KMS-11 (cell line): ENCODE data around the gene HOXA3.

Experiments used
- H2AFZ ChIP-seq: fragments of 200-600 bp; sonication (generic); 2 replicates; pipeline ENCODE4 v1.6.1; 2016; ENCODE audit warnings: antibody characterized with exemption, mixed run types, low read depth
- H3K27ac ChIP-seq: fragments of 200-600 bp; sonication (generic); 2 replicates; pipeline ENCODE4 v1.6.1; 2016; ENCODE audit warnings: mild to moderate bottlenecking, mixed run types
- H3K27me3 ChIP-seq: fragments of 200-600 bp; sonication (generic); 2 replicates; pipeline ENCODE4 v1.6.1; 2017; ENCODE audit warnings: mild to moderate bottlenecking, low read depth, mixed run types, moderate library complexity; ENCODE audit not compliant: insufficient read depth
- H3K36me3 ChIP-seq: fragments of 200-600 bp; sonication (generic); 2 replicates; pipeline ENCODE4 v1.6.1; 2017; ENCODE audit warnings: mild to moderate bottlenecking, mixed run types; ENCODE audit not compliant: insufficient read depth
- H3K4me1 ChIP-seq: fragments of 200-600 bp; sonication (generic); 2 replicates; pipeline ENCODE4 v1.6.1; 2016; ENCODE audit warnings: mild to moderate bottlenecking, low read depth, mixed run types; ENCODE audit not compliant: poor library complexity, severe bottlenecking
- H3K4me2 ChIP-seq: fragments of 200-600 bp; sonication (generic); 2 replicates; pipeline ENCODE4 v1.7.0; 2016; ENCODE audit warnings: mild to moderate bottlenecking, mixed run types
- H3K4me3 ChIP-seq: fragments of 200-600 bp; sonication (generic); IDR thresholded peaks from 2 replicates; pipeline ENCODE4 v1.6.1; 2017; ENCODE audit warnings: low read depth, low read length, mixed read lengths; ENCODE audit not compliant: insufficient read depth
- H3K79me2 ChIP-seq: fragments of 200-600 bp; sonication (generic); 2 replicates; pipeline ENCODE4 v1.6.1; 2016; ENCODE audit warnings: low read depth, mixed run types; ENCODE audit not compliant: insufficient read depth
- H3K9ac ChIP-seq: fragments of 200-600 bp; sonication (generic); 2 replicates; pipeline ENCODE4 v1.6.1; 2016; ENCODE audit warnings: mild to moderate bottlenecking, mixed run types
- H4K20me1 ChIP-seq: fragments of 200-600 bp; sonication (generic); 2 replicates; pipeline ENCODE4 v1.6.1; 2016; ENCODE audit warnings: mild to moderate bottlenecking, mixed run types; ENCODE audit not compliant: insufficient read depth
- CTCF ChIP-seq: fragments of 200-600 bp; sonication (generic); conservative IDR thresholded peaks from 2 replicates; pipeline ENCODE4 v1.6.1; 2017; ENCODE audit warnings: low read depth, mild to moderate bottlenecking, antibody characterized with exemption, low read length, moderate library complexity, mixed read lengths

The HOXA3 gene

GRCh38 chr7:27182861-27183681, 30.7 kb upstream of the HOXA3 start:
- Histone ChIP-seq H3K4me1 (peaks cover 8% of the 10 kb centered on the region), H3K36me3 (no peaks in the 10 kb centered on the region), H3K4me3 (no peak overlapping the region), H2AFZ (no peak overlapping the region), H4K20me1 (no peaks in the 10 kb centered on the region), H3K4me2 (no peak overlapping the region), H3K79me2 (no peaks in the 10 kb centered on the region), H3K27ac (no peak overlapping the region), H3K27me3 (peaks cover 12% of the 10 kb centered on the region; the same call in 1 of the 2 replicates), H3K9ac (no peak overlapping the region)
- TF ChIP-seq CTCF: no peak

- Histone ChIP-seq H3K4me1 (peaks cover 1% of the 10 kb centered on the region), H3K4me2 (no peak overlapping the region), H3K36me3 (no peaks in the 10 kb centered on the region), H3K9ac (no peak overlapping the region), H3K79me2 (no peaks in the 10 kb centered on the region), H3K4me3 (no peak overlapping the region), H4K20me1 (no peaks in the 10 kb centered on the region), H2AFZ (no peak overlapping the region), H3K27me3 (peaks cover 9% of the 10 kb centered on the region; the same call in 1 of the 2 replicates), H3K27ac (no peak overlapping the region)
- no peak for TF ChIP-seq CTCF
Measured at GRCh38 chr7:27182285-27182841, 30.0 kb upstream of the HOXA3 start.

GRCh38 chr7:27181795-27182275, 29.5 kb upstream of the HOXA3 start:
- H3K4me3 ChIP-seq: no peak overlapping the region
- H3K27ac ChIP-seq: no peak overlapping the region
- TF ChIP-seq CTCF: no peak
- H3K36me3 ChIP-seq: no peaks in the 10 kb centered on the region
- H3K27me3 ChIP-seq: peaks cover 6% of the 10 kb centered on the region; the same call in 1 of the 2 replicates
- no peak overlapping the region for H3K9ac ChIP-seq
- H3K4me2 ChIP-seq: no peak overlapping the region
- no peak overlapping the region for H2AFZ ChIP-seq
- no peaks in the 10 kb centered on the region for H4K20me1 ChIP-seq
- H3K4me1 ChIP-seq: no peaks in the 10 kb centered on the region
- no peaks in the 10 kb centered on the region for H3K79me2 ChIP-seq

- H2AFZ ChIP-seq: no peak overlapping the region
- no peak overlapping the region for H3K4me3 ChIP-seq
- H3K4me1 ChIP-seq: no peaks in the 10 kb centered on the region
- no peaks in the 10 kb centered on the region for H4K20me1 ChIP-seq
- no peak overlapping the region for H3K27ac ChIP-seq
- no peaks in the 10 kb centered on the region for H3K27me3 ChIP-seq
- H3K79me2 ChIP-seq: no peaks in the 10 kb centered on the region
- H3K36me3 ChIP-seq: no peaks in the 10 kb centered on the region
- H3K4me2 ChIP-seq: no peak overlapping the region
- TF ChIP-seq CTCF: no peak
- H3K9ac ChIP-seq: no peak overlapping the region
Measured at GRCh38 chr7:27180431-27181420, 28.3 kb upstream of the HOXA3 start.
